ENCODE data around the gene SLC30A2. TPM values are rescaled to one million over a fixed set of nuclear protein-coding genes. Genes with fewer than 3 reads are reported as not detected.
A peak's percentile ranks its signal among the peaks of the same experiment; 100 is the strongest.

The SLC30A2 gene
- total and polyA plus RNA-seq, 9 of the 15 experiments (the other 6 are each of a cell fraction or from before 2014, with no cell fraction given) = 0.01 to 0.18 (median 0.06) TPM; not detected in 3

DNA sequence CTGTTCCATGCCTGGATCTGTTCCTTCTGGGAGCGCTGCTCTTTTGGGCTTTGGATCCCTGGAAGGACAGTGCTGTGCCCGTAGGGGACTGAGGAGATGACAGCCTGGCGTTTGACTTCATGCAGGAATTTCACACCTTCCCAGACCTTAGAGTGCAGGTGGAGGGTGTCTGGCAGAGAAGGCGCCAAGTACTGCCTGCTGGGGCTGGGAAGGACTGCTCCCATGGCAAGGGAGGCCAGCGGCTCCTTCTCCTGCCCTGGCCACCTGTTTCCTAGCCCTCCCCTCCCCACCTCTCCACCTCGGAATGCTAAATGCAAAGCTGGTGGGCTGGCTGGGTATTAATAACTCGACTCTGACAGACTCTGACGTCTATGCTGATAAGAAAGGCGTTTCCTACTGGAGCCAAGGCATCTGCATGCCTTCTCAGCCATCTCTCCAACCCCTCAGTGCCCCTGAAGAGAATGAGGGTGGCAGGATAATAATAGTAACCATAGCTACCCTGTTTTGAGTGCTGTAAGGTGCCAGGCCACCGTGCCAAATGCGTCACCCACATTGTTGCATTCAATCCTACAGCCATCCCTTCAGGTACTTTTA is 48.3 kb upstream of the SLC30A2 start (continued):
- TF ChIP-seq, protein P1, sequence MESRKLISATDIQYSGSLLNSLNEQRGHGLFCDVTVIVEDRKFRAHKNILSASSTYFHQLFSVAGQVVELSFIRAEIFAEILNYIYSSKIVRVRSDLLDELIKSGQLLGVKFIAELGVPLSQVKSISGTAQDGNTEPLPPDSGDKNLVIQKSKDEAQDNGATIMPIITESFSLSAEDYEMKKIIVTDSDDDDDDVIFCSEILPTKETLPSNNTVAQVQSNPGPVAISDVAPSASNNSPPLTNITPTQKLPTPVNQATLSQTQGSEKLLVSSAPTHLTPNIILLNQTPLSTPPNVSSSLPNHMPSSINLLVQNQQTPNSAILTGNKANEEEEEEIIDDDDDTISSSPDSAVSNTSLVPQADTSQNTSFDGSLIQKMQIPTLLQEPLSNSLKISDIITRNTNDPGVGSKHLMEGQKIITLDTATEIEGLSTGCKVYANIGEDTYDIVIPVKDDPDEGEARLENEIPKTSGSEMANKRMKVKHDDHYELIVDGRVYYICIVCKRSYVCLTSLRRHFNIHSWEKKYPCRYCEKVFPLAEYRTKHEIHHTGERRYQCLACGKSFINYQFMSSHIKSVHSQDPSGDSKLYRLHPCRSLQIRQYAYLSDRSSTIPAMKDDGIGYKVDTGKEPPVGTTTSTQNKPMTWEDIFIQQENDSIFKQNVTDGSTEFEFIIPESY (CRISPR knock-in tag; IDR thresholded peaks at IDR 0.05) = 0 out of 2 replicates have a peak, but pooled peaks have one; percentile 39
- peak; percentile 76 for TF ChIP-seq CREM (IDR thresholded peaks at IDR 0.05; ENCODE audit: low read depth)
- TF ChIP-seq PTRF (tag; IDR thresholded peaks at IDR 0.05) = no peak
- TF ChIP-seq KDM1A (IDR thresholded peaks at IDR 0.05) = no peak
- peak; percentile 51; the same call in 1 of the 2 replicates for TF ChIP-seq ZNF133 (CRISPR knock-in tag; IDR thresholded peaks at IDR 0.05)
- TF ChIP-seq E2F3 (CRISPR knock-in tag; IDR thresholded peaks at IDR 0.05) = 0 out of 2 replicates have a peak, but pooled peaks have one; percentile 22
- no peak for TF ChIP-seq TGIF2 (CRISPR knock-in tag; IDR thresholded peaks at IDR 0.05)
- TF ChIP-seq, protein P2, sequence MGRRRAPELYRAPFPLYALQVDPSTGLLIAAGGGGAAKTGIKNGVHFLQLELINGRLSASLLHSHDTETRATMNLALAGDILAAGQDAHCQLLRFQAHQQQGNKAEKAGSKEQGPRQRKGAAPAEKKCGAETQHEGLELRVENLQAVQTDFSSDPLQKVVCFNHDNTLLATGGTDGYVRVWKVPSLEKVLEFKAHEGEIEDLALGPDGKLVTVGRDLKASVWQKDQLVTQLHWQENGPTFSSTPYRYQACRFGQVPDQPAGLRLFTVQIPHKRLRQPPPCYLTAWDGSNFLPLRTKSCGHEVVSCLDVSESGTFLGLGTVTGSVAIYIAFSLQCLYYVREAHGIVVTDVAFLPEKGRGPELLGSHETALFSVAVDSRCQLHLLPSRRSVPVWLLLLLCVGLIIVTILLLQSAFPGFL (CRISPR knock-in tag; IDR thresholded peaks at IDR 0.05) = no peak
- peak; percentile 41; the same call in 1 of the 2 replicates for TF ChIP-seq HIVEP1 (CRISPR knock-in tag; IDR thresholded peaks at IDR 0.05)
- TF ChIP-seq, protein P3, sequence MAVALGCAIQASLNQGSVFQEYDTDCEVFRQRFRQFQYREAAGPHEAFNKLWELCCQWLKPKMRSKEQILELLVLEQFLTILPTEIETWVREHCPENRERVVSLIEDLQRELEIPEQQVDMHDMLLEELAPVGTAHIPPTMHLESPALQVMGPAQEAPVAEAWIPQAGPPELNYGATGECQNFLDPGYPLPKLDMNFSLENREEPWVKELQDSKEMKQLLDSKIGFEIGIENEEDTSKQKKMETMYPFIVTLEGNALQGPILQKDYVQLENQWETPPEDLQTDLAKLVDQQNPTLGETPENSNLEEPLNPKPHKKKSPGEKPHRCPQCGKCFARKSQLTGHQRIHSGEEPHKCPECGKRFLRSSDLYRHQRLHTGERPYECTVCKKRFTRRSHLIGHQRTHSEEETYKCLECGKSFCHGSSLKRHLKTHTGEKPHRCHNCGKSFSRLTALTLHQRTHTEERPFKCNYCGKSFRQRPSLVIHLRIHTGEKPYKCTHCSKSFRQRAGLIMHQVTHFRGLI (CRISPR knock-in tag; IDR thresholded peaks at IDR 0.05) = peak; percentile 31; the same call in 1 of the 2 replicates
- TF ChIP-seq, protein P4, sequence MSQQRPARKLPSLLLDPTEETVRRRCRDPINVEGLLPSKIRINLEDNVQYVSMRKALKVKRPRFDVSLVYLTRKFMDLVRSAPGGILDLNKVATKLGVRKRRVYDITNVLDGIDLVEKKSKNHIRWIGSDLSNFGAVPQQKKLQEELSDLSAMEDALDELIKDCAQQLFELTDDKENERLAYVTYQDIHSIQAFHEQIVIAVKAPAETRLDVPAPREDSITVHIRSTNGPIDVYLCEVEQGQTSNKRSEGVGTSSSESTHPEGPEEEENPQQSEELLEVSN (IDR thresholded peaks at IDR 0.05; ENCODE audit: borderline replicate concordance in 1 of 2, extremely low read depth in 1 of 2, insufficient read depth in 1 of 2, insufficient read length in 1 of 2, low read depth in 1 of 2, low read length in 1 of 2, poor library complexity in 1 of 2, severe bottlenecking in 1 of 2) = peak in 1 of 2 experiments; percentile 43
- no peak for TF ChIP-seq PCBP2 (IDR thresholded peaks at IDR 0.05; ENCODE audit: low read depth, low read length, poor library complexity, severe bottlenecking)
- TF ChIP-seq, protein P5, sequence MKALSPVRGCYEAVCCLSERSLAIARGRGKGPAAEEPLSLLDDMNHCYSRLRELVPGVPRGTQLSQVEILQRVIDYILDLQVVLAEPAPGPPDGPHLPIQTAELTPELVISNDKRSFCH (CRISPR knock-in tag; IDR thresholded peaks at IDR 0.05) = no peak
- TF ChIP-seq, protein P5 (tag; IDR thresholded peaks at IDR 0.05) = no peak
- TF ChIP-seq, protein P6, sequence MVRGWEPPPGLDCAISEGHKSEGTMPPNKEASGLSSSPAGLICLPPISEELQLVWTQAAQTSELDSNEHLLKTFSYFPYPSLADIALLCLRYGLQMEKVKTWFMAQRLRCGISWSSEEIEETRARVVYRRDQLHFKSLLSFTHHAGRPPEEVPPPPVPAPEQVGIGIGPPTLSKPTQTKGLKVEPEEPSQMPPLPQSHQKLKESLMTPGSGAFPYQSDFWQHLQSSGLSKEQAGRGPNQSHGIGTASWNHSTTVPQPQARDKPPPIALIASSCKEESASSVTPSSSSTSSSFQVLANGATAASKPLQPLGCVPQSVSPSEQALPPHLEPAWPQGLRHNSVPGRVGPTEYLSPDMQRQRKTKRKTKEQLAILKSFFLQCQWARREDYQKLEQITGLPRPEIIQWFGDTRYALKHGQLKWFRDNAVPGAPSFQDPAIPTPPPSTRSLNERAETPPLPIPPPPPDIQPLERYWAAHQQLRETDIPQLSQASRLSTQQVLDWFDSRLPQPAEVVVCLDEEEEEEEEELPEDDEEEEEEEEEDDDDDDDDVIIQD (CRISPR knock-in tag; IDR thresholded peaks at IDR 0.05) = no peak
- TF ChIP-seq ZBTB17 (CRISPR knock-in tag; IDR thresholded peaks at IDR 0.05) = no peak
- TF ChIP-seq, protein P7, sequence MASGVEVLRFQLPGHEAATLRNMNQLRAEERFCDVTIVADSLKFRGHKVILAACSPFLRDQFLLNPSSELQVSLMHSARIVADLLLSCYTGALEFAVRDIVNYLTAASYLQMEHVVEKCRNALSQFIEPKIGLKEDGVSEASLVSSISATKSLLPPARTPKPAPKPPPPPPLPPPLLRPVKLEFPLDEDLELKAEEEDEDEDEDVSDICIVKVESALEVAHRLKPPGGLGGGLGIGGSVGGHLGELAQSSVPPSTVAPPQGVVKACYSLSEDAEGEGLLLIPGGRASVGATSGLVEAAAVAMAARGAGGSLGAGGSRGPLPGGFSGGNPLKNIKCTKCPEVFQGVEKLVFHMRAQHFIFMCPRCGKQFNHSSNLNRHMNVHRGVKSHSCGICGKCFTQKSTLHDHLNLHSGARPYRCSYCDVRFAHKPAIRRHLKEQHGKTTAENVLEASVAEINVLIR (CRISPR knock-in tag; IDR thresholded peaks at IDR 0.05) = 0 out of 2 replicates have a peak, but pooled peaks have one; percentile 17
- 0 out of 2 replicates have a peak, but pooled peaks have one; percentile 21 for TF ChIP-seq ZBTB7A (IDR thresholded peaks at IDR 0.05; ENCODE audit: borderline replicate concordance, control insufficient read depth, low read depth, low read length)
